SU-DHL-6 (cell line): Measurements from ENCODE around the gene AMZ2.
A peak's percentile ranks its signal among the peaks of the same experiment; 100 is the strongest.
"Not testable (repeated sequence)": the region's sequence is repeated elsewhere in the genome, so short reads cannot be mapped to it uniquely, and the experiment has no call there.

Experiments used
- H2AFZ ChIP-seq: fragments of 200-600 bp; sonication (generic); 2 replicates; pipeline ENCODE4 v1.6.1; 2014; ENCODE audit warnings: low read depth, mild to moderate bottlenecking, moderate library complexity, mixed read lengths, antibody characterized with exemption, low read length; ENCODE audit not compliant: severe bottlenecking
- H3F3A ChIP-seq: fragments of 200-600 bp; shearing (Covaris generic); 2 replicates; pipeline ENCODE4 v1.6.0; 2016; ENCODE audit warnings: antibody characterized with exemption, mild to moderate bottlenecking; ENCODE audit not compliant: insufficient read depth
- H3K27ac ChIP-seq: fragments of 200-600 bp; sonication (generic); 2 replicates; pipeline ENCODE4 v1.5.1; 2016; ENCODE audit warnings: low read depth, mild to moderate bottlenecking, low read length, moderate library complexity, mixed read lengths
- H3K27me3 ChIP-seq: fragments of 200-600 bp; sonication (generic), shearing (Covaris generic); 2 replicates; pipeline ENCODE4 v1.6.0; 2014; ENCODE audit warnings: mild to moderate bottlenecking, low read length
- H3K36me3 ChIP-seq: fragments of 200-600 bp; sonication (generic); 2 replicates; pipeline ENCODE4 v1.6.1; 2014; ENCODE audit warnings: mild to moderate bottlenecking, low read length, mixed read lengths
- H3K4me2 ChIP-seq: fragments of 300-600, 200-600 bp; shearing (Covaris generic), sonication (generic); 2 replicates; pipeline ENCODE4 v1.6.0; 2014; ENCODE audit warnings: low read length, low read depth, mild to moderate bottlenecking; ENCODE audit not compliant: poor library complexity, severe bottlenecking
- H3K4me3 ChIP-seq: fragments of 200-600 bp; sonication (generic); 2 replicates; pipeline ENCODE4 v1.5.1; 2014; ENCODE audit warnings: antibody characterized with exemption, low read length, mild to moderate bottlenecking, mixed read lengths; ENCODE audit not compliant: insufficient read depth, poor library complexity, severe bottlenecking
- H3K79me2 ChIP-seq: fragments of 200-600 bp; sonication (generic); 2 replicates; pipeline ENCODE4 v1.6.1; 2014; ENCODE audit warnings: mild to moderate bottlenecking, low read length, moderate library complexity; ENCODE audit not compliant: insufficient read depth
- H3K9ac ChIP-seq: fragments of 200-600 bp; sonication (generic); 2 replicates; pipeline ENCODE4 v1.7.0; 2014; ENCODE audit warnings: mild to moderate bottlenecking, low read length
- H3K9me2 ChIP-seq: fragments of 200-600 bp; sonication (generic); replicated peaks from 2 replicates; pipeline ENCODE4 v1.6.1; 2014; ENCODE audit warnings: low read length; ENCODE audit not compliant: insufficient read depth
- H3K9me3 ChIP-seq: fragments of 200-600 bp; sonication (generic); 2 replicates; pipeline ENCODE4 v1.6.1; 2014; ENCODE audit warnings: low read length, mixed read lengths; ENCODE audit not compliant: insufficient read depth
- H4K20me1 ChIP-seq: fragments of 200-600 bp; sonication (generic); 2 replicates; pipeline ENCODE4 v1.6.1; 2014; ENCODE audit warnings: low read depth, mild to moderate bottlenecking, antibody characterized with exemption, low read length, moderate library complexity, mixed read lengths
- EZH2phosphoT487 ChIP-seq: fragments of 200-600 bp; sonication (generic), shearing (Covaris generic); conservative IDR thresholded peaks from 2 replicates; pipeline ENCODE4 v1.6.1; 2018; ENCODE audit warnings: mild to moderate bottlenecking, antibody characterized with exemption, low read length, moderate library complexity, mixed read lengths
- TF ChIP-seq, protein P1 (sequence below): fragments of 200-600 bp; sonication (generic); IDR thresholded peaks from one replicate; pipeline ENCODE4 v1.5.1; 2017; ENCODE audit warnings: antibody characterized with exemption, mild to moderate bottlenecking, low read length, moderate library complexity; ENCODE audit not compliant: insufficient read depth, poor library complexity, severe bottlenecking

Gene AMZ2

DNA sequence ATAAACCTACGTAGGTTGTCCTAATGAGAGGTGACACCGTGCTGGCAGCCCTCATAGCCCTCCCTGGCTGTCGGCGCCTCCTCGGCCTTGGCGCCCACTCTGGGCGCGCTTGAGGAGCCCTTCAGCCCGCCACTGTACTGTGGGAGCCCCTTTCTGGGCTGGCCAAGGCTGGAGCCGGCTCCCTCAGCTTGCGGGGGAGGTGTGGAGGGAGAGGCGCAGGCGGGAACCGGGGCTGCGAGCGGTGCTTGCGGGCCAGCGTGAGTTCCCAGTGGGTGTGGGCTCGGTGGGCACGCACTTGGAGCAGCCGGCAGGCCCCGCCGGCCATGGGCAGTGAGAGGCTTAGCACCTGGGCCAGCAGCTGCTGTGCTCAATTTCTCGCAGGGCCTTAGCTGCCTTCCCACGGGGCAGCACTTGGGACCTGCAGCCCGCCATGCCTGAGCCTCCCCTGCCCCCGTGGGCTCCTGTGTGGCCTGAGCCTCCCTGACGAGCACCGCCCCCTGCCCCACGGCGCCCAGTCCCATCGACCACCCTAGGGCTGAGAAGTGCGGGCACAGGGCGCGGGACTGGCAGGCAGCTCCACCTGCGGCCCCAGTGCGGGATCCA is 40.1 kb upstream of the AMZ2 start:
- Histone ChIP-seq H3K36me3 (peaks cover 18% of the 10 kb centered on the region), H3K9me2 (no peaks in the 10 kb centered on the region), H3K9ac (peak overlapping the region; percentile 71), H3K4me3 (peak overlapping the region; percentile 74), H3K79me2 (peaks cover 41% of the 10 kb centered on the region; the same call in 1 of the 2 replicates), H3K9me3 (no peaks in the 10 kb centered on the region), H3K27ac (peak overlapping the region; percentile 95), H3F3A (peaks cover 59% of the 10 kb centered on the region), H4K20me1 (no peaks in the 10 kb centered on the region), H3K27me3 (no peaks in the 10 kb centered on the region), H3K4me2 (peak overlapping the region; percentile 81), H2AFZ (no peak overlapping the region)
- TF ChIP-seq, protein P1, sequence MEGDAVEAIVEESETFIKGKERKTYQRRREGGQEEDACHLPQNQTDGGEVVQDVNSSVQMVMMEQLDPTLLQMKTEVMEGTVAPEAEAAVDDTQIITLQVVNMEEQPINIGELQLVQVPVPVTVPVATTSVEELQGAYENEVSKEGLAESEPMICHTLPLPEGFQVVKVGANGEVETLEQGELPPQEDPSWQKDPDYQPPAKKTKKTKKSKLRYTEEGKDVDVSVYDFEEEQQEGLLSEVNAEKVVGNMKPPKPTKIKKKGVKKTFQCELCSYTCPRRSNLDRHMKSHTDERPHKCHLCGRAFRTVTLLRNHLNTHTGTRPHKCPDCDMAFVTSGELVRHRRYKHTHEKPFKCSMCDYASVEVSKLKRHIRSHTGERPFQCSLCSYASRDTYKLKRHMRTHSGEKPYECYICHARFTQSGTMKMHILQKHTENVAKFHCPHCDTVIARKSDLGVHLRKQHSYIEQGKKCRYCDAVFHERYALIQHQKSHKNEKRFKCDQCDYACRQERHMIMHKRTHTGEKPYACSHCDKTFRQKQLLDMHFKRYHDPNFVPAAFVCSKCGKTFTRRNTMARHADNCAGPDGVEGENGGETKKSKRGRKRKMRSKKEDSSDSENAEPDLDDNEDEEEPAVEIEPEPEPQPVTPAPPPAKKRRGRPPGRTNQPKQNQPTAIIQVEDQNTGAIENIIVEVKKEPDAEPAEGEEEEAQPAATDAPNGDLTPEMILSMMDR = no peak
- TF ChIP-seq EZH2phosphoT487 = no peak

DNA sequence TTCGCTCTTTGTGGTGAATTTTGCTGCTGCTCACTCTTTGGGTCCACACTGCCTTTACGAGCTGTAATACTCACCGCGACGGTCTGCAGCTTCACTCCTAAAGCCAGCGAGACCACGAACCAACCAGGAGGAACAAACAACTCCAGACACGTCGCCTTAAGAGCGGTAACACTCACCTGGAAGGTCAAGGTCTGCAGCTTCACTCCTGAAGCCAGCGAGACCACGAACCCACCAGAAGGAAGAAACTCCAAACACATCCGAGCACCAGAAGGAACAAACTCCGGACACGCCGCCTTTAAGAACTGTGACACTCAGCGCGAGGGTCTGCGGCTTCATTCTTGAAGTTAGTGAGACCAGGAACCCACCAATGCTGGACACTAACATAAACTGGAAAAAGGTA is 39.2 kb upstream of the AMZ2 start:
- not testable (repeated sequence) for H3K27me3 ChIP-seq, H4K20me1 ChIP-seq, H3K9ac ChIP-seq, H3K4me2 ChIP-seq, H3K4me3 ChIP-seq, H3K9me3 ChIP-seq, H3K9me2 ChIP-seq, H2AFZ ChIP-seq, H3K27ac ChIP-seq
- Histone ChIP-seq H3K36me3 (peaks cover 20% of the 10 kb centered on the region), H3K79me2 (peaks cover 50% of the 10 kb centered on the region), H3F3A (peaks cover 61% of the 10 kb centered on the region)

DNA sequence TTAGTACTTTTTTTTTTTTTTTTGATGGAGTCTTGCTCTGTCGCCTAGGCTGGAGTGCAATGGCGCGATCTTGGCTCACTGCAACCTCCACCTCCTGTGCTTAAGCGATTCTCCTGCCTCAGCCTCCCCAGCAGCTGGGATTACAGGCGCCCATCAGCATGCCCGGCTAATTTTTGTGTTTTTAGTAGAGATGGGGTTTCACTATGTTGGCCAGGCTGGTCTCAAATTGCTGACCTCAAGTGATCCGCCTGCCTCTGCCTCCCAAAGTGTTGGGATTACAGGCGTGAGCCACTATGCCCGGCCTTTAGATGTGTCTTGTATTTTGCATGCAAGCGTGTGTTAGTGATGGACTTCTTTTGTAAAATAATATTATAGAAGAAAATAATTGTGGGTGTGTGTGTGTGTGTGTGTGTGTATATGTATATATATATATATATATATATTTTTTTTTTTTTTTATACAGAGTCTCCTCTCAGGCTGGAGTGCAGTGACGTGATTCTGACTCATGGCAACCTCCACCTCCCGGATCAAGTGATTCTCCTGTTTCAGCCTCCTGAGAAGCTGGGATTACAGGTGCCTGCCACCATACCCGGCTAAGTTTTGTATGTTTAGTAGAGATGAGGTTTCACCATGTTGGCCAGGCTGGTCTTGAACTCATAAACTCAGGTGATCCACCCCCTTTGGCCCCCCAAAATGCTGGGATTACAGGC is 38.5 kb upstream of the AMZ2 start:
- H3K9ac ChIP-seq, H3K27ac ChIP-seq: not testable (repeated sequence)
- peaks cover 25% of the 10 kb centered on the region for H3K36me3 ChIP-seq

DNA sequence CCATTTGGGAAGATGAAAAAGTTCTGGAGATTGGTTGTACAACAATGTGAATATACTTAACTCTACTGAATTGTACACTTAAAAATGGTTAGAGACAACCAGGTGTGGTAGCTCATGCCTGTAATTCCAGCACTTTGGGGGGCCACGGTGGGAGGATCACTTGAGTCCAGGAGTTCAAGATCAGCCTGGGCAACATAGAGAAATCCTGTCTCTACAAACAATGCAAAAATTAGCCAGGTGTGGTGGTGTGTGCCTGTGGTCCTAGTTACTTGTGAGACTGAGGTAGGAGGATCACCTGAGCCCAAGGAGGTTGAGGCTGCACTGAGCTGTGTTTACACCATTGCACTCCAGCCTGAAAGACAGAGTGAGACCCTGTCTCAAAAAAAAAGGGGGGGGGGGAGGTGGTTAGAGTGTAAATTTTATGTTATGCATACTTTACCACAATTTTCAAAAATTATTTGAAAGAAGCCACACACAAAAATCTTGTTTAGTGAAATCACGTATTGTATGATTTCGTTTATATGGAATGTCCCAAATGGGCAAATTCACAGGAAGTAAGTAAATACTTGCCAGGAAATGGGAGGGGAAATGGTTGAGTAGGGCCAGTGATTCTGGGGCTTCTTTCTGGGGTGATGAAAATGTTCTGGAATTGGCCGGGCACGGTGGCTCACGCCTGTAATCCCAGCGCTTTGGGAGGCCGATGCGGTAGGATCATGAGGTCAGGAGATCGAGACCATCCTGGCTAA is 37.1 kb upstream of the AMZ2 start:
- Histone ChIP-seq H3K4me3 (no peak overlapping the region), H4K20me1 (no peaks in the 10 kb centered on the region), H3K27ac (peak overlapping the region; percentile 24; the same call in 1 of the 2 replicates), H3K27me3 (no peaks in the 10 kb centered on the region), H3K9ac (no peak overlapping the region), H3K36me3 (peaks cover 25% of the 10 kb centered on the region), H3K9me2 (no peaks in the 10 kb centered on the region), H2AFZ (no peak overlapping the region), H3K79me2 (peaks cover 69% of the 10 kb centered on the region), H3K9me3 (no peaks in the 10 kb centered on the region), H3F3A (peaks cover 70% of the 10 kb centered on the region), H3K4me2 (no peak overlapping the region)
- TF ChIP-seq, protein P1 = no peak
- TF ChIP-seq EZH2phosphoT487 = no peak

More for the DNA sequence above, 38.5 kb upstream of the AMZ2 start:
- not testable (repeated sequence) for H4K20me1 ChIP-seq, H2AFZ ChIP-seq, H3K9me3 ChIP-seq, H3K4me2 ChIP-seq, H3K9me2 ChIP-seq, H3K4me3 ChIP-seq, H3K27me3 ChIP-seq
- Histone ChIP-seq H3K79me2 (peaks cover 57% of the 10 kb centered on the region), H3F3A (peaks cover 63% of the 10 kb centered on the region)

DNA sequence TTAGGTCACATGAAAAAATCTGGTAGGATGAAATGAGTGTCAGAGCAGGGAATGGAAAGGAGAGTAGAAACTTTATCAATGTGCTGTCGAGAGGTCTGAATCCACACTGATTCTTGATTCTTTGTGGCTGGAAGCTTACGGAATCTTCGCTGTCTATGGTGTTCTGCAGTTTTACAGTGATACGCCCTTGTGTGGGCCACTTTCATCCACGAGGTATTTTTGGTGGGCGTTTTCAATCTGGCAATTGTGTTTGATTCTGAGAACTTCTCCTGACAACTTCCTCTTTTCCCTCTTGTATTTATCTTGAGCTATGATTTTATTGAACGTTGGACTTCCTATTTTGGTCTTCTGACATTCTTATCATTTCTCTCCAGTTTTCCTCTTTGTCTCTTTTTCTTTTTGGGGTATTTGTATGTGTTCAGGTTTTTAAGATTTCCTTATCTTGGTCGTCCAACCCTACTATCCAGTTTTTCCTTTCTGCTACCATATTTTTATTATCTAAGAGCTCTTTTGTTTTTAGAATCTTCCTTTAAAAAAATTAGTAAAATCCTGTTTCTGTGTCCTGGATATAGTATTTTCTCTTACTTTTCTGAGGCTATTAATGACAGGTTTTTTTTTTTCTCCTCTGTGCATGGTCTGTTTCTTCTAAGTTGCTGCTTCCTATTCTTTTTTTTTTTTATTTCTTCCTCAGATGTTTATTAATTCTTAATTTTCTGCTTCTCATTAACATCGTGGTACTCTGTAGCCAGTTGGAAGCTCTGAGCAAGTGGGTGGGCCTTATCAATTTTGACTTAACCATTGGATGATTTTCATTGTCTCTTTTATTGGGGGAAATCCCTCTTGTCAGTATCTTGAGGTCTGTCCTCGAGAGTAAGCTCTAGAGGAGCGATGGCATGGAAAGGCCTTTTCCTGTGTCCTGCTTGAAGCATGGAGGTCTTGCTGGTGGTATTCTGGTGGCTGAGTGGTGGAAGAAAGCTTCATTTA is 34.1 kb upstream of the AMZ2 start:
- Histone ChIP-seq H3K9ac (peak overlapping the region; percentile 27), H3K4me2 (peak overlapping the region; percentile 79)
- not testable (repeated sequence) for H3K4me3 ChIP-seq

More for the DNA sequence above, 34.1 kb upstream of the AMZ2 start:
- H3K9me3 ChIP-seq, H3K27me3 ChIP-seq, H3K9me2 ChIP-seq, H2AFZ ChIP-seq, H4K20me1 ChIP-seq: not testable (repeated sequence)
- H3F3A ChIP-seq = peaks cover 74% of the 10 kb centered on the region
- peaks cover 30% of the 10 kb centered on the region for H3K36me3 ChIP-seq
- peak overlapping the region; percentile 95 for H3K27ac ChIP-seq
- H3K79me2 ChIP-seq = peaks cover 73% of the 10 kb centered on the region
